ENCODE data around the gene CLIC4. TPM values are rescaled to one million over a fixed set of nuclear protein-coding genes. Genes with fewer than 3 reads are reported as not detected.
"Not testable (repeated sequence)": the region's sequence is repeated elsewhere in the genome, so short reads cannot be mapped to it uniquely, and the experiment has no call there.

Gene CLIC4
- total RNA-seq, 1 donor from 2014 or later: 200 TPM

GRCh38 chr1:24702511-24703293, 42.5 kb upstream of the CLIC4 start:
- H3K27me3 ChIP-seq: no peaks in the 10 kb centered on the region
- intact Hi-C loops (cut with DNase I): no loop called here
- peaks cover 9% of the 10 kb centered on the region for H3K4me1 ChIP-seq
- DNase-seq (no peak), ATAC-seq (no peak)
- H3K36me3 ChIP-seq: no peaks in the 10 kb centered on the region
- H3K27ac ChIP-seq: no peak overlapping the region
- no peaks in the 10 kb centered on the region for H3K9me3 ChIP-seq
- no peak for TF ChIP-seq CTCF (IDR thresholded peaks at IDR 0.05)
- no peak overlapping the region for H3K4me3 ChIP-seq

- no peak overlapping the region for H3K4me3 ChIP-seq
- no peak for TF ChIP-seq CTCF (IDR thresholded peaks at IDR 0.05)
- no peak for DNase-seq
- no peaks in the 10 kb centered on the region for H3K9me3 ChIP-seq
- intact Hi-C loops (cut with DNase I): no loop called here
- ATAC-seq: no peak
- peaks cover 13% of the 10 kb centered on the region for H3K4me1 ChIP-seq
- no peaks in the 10 kb centered on the region for H3K27me3 ChIP-seq
- no peaks in the 10 kb centered on the region for H3K36me3 ChIP-seq
- H3K27ac ChIP-seq: peak overlapping the region; percentile 81
Observed at GRCh38 chr1:24704411-24705259, 40.6 kb upstream of the CLIC4 start.

- ATAC-seq: peak; percentile 97
- no peaks in the 10 kb centered on the region for H3K36me3 ChIP-seq
- peaks cover 21% of the 10 kb centered on the region for H3K4me1 ChIP-seq
- peak overlapping the region; percentile 32 for H3K4me3 ChIP-seq
- peak overlapping the region; percentile 81 for H3K27ac ChIP-seq
- no peaks in the 10 kb centered on the region for H3K27me3 ChIP-seq
- TF ChIP-seq CTCF (IDR thresholded peaks at IDR 0.05): no peak
- intact Hi-C loops (cut with DNase I): no loop called here
- DNase-seq: peak; percentile 88
- H3K9me3 ChIP-seq: no peaks in the 10 kb centered on the region
Observed at GRCh38 chr1:24705260-24706073, 39.8 kb upstream of the CLIC4 start.

- H3K4me1 ChIP-seq: peaks cover 23% of the 10 kb centered on the region
- peak overlapping the region; percentile 81 for H3K27ac ChIP-seq
- peak overlapping the region; percentile 32 for H3K4me3 ChIP-seq
- ATAC-seq; H3K36me3 ChIP-seq; H3K27me3 ChIP-seq; DNase-seq; H3K9me3 ChIP-seq; intact Hi-C loops (cut with DNase I): not testable (repeated sequence)
Observed at GRCh38 chr1:24706074-24706389, 39.2 kb upstream of the CLIC4 start.

GRCh38 chr1:24707687-24708086, 37.6 kb upstream of the CLIC4 start:
- no peak for ATAC-seq
- intact Hi-C loops (cut with DNase I): no loop called here
- H3K27ac ChIP-seq: no peak overlapping the region
- no peaks in the 10 kb centered on the region for H3K27me3 ChIP-seq
- no peak overlapping the region for H3K4me3 ChIP-seq
- TF ChIP-seq CTCF (IDR thresholded peaks at IDR 0.05): no peak
- H3K9me3 ChIP-seq: no peaks in the 10 kb centered on the region
- H3K4me1 ChIP-seq: peaks cover 23% of the 10 kb centered on the region
- no peak for DNase-seq
- no peaks in the 10 kb centered on the region for H3K36me3 ChIP-seq
